ENCODE data around the gene ASB16.

ASB16 gene

GRCh38 chr17:44221862-44222111 lies 51.3 kb downstream of the ASB16 start:
- DNase-seq (ENCODE audit: low read depth in 3 of 3), result no peak

DNA sequence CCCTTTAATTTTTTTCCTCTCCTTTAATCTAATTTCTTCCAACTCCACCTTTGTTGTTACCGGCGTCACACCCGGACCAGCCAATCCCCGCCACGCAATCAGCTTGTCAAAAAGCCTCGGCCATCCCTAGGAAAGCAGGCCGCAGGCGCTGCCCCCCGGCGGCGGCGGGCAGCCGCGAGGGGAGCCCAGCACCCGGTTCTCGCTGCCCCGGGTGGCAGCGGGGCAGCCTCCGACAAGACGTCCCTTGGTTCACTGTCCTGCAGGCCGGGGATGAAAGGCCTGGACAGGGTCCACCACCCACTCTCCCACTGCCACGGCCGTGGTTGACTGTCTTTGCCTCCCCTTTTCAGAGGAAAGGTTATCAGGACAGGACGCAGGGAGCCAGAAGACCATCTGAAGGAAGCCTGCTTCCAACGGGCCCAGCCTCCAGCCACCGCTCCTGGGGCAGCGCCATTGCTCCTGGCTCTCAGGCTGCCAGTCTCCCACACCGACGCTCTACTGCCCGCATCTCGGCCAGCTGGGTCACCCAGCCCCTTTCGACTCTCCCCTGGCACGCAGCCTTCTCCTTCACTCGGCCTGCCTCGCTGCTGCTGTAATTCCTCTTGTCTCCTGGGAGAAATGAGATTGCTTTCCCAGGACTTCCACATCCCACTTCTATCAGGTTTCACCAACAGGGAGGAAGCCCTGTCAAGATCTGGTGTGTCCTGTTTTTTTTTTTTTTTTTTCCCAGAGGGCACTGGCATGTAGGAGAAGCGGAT lies 51.8 kb downstream of the ASB16 start:
- DNase-seq (ENCODE audit: low read depth in 3 of 3), result peak in 1 of 3 experiments; percentile 47

- no peak for DNase-seq (ENCODE audit: low read depth in 3 of 3)
Measured at GRCh38 chr17:44223541-44224071, 53.1 kb downstream of the ASB16 start.

All from stimulated activated CD4-positive, alpha-beta T cell treated with anti-CD3 and anti-CD28 coated beads, TNF-alpha, amount 100 ng/mL, for 24 hours (primary cell).